Measurements from ENCODE around the gene ARMC12.

GRCh38 chr6:35736253-35736894, 458 bp upstream of the ARMC12 start:
- TF ChIP-seq ZFP30 (CRISPR knock-in tag; IDR thresholded peaks at IDR 0.05): no peak
- no peak for TF ChIP-seq ZNF8 (CRISPR knock-in tag; IDR thresholded peaks at IDR 0.05)
- no peak for TF ChIP-seq ARNTL (CRISPR knock-in tag; IDR thresholded peaks at IDR 0.05; ENCODE audit: borderline replicate concordance, low read depth)
- TF ChIP-seq BACH2 (CRISPR knock-in tag; IDR thresholded peaks at IDR 0.05; ENCODE audit: borderline replicate concordance): no peak
- TF ChIP-seq, protein P1, sequence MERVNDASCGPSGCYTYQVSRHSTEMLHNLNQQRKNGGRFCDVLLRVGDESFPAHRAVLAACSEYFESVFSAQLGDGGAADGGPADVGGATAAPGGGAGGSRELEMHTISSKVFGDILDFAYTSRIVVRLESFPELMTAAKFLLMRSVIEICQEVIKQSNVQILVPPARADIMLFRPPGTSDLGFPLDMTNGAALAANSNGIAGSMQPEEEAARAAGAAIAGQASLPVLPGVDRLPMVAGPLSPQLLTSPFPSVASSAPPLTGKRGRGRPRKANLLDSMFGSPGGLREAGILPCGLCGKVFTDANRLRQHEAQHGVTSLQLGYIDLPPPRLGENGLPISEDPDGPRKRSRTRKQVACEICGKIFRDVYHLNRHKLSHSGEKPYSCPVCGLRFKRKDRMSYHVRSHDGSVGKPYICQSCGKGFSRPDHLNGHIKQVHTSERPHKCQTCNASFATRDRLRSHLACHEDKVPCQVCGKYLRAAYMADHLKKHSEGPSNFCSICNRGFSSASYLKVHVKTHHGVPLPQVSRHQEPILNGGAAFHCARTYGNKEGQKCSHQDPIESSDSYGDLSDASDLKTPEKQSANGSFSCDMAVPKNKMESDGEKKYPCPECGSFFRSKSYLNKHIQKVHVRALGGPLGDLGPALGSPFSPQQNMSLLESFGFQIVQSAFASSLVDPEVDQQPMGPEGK (CRISPR knock-in tag; IDR thresholded peaks at IDR 0.05; ENCODE audit: borderline replicate concordance): no peak
- TF ChIP-seq, protein P2, sequence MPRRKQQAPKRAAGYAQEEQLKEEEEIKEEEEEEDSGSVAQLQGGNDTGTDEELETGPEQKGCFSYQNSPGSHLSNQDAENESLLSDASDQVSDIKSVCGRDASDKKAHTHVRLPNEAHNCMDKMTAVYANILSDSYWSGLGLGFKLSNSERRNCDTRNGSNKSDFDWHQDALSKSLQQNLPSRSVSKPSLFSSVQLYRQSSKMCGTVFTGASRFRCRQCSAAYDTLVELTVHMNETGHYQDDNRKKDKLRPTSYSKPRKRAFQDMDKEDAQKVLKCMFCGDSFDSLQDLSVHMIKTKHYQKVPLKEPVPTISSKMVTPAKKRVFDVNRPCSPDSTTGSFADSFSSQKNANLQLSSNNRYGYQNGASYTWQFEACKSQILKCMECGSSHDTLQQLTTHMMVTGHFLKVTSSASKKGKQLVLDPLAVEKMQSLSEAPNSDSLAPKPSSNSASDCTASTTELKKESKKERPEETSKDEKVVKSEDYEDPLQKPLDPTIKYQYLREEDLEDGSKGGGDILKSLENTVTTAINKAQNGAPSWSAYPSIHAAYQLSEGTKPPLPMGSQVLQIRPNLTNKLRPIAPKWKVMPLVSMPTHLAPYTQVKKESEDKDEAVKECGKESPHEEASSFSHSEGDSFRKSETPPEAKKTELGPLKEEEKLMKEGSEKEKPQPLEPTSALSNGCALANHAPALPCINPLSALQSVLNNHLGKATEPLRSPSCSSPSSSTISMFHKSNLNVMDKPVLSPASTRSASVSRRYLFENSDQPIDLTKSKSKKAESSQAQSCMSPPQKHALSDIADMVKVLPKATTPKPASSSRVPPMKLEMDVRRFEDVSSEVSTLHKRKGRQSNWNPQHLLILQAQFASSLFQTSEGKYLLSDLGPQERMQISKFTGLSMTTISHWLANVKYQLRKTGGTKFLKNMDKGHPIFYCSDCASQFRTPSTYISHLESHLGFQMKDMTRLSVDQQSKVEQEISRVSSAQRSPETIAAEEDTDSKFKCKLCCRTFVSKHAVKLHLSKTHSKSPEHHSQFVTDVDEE (CRISPR knock-in tag; IDR thresholded peaks at IDR 0.05): no peak
- no peak for TF ChIP-seq POU6F1 (CRISPR knock-in tag; IDR thresholded peaks at IDR 0.05; ENCODE audit: borderline replicate concordance, low read depth)
- no peak for TF ChIP-seq TOX (CRISPR knock-in tag; IDR thresholded peaks at IDR 0.05; ENCODE audit: borderline replicate concordance)
